ENCODE measurements around the gene PLSCR1.

PLSCR1 gene

GRCh38 chr3:146574173-146574572, 29.8 kb upstream of the PLSCR1 start:
- no peaks in the 10 kb centered on the region for H3K4me1 ChIP-seq (ENCODE audit: control insufficient read depth, insufficient read depth, low read length, poor library complexity, severe bottlenecking)
- no peaks in the 10 kb centered on the region for H3K9me3 ChIP-seq (ENCODE audit: control insufficient read depth, low read length)
- no peaks in the 10 kb centered on the region for H3K27me3 ChIP-seq (replicated peaks; ENCODE audit: control insufficient read depth, insufficient read depth, low read length, poor library complexity, severe bottlenecking)
- no peaks in the 10 kb centered on the region for H3K36me3 ChIP-seq (ENCODE audit: control insufficient read depth, insufficient read depth, low read length)
- no peak for DNase-seq
- H3K27ac ChIP-seq (ENCODE audit: insufficient read depth, low read length, poor library complexity, severe bottlenecking): no peak overlapping the region
- no peak overlapping the region for H3K4me3 ChIP-seq (ENCODE audit: insufficient read depth, low read depth, low read length, poor library complexity, severe bottlenecking)

DNA sequence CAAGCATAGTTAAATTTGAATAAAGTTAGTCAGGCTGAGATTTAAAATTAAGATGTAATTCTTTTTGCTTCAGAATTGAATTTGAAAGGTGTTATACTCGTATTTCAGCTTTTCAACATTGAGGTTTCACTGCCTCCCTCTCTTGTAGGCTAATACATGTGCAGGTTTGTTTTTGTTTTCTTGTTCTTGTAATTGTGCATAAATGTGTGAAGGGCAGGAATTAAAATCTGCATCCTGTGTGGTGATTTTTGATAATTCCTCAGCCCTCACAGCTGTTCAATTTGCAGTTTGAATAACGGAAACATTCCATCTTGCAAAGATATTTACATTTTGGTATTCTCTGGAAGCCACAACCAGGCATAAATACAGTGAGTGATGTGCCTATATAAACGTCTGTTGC, 24.9 kb upstream of the PLSCR1 start:
- Histone ChIP-seq H3K4me3 (ENCODE audit: insufficient read depth, low read depth, low read length, poor library complexity, severe bottlenecking) (no peak overlapping the region), H3K4me1 (ENCODE audit: control insufficient read depth, insufficient read depth, low read length, poor library complexity, severe bottlenecking) (no peaks in the 10 kb centered on the region), H3K9me3 (ENCODE audit: control insufficient read depth, low read length) (no peaks in the 10 kb centered on the region), H3K36me3 (ENCODE audit: control insufficient read depth, insufficient read depth, low read length) (no peaks in the 10 kb centered on the region), H3K27me3 (replicated peaks; ENCODE audit: control insufficient read depth, insufficient read depth, low read length, poor library complexity, severe bottlenecking) (no peaks in the 10 kb centered on the region), H3K27ac (ENCODE audit: insufficient read depth, low read length, poor library complexity, severe bottlenecking) (no peak overlapping the region)
- DNase-seq: no peak

GRCh38 chr3:146566138-146566537, 21.7 kb upstream of the PLSCR1 start:
- no peak overlapping the region for H3K4me3 ChIP-seq (ENCODE audit: insufficient read depth, low read depth, low read length, poor library complexity, severe bottlenecking)
- DNase-seq: no peak
- H3K27ac ChIP-seq (ENCODE audit: insufficient read depth, low read length, poor library complexity, severe bottlenecking): no peak overlapping the region
- H3K4me1 ChIP-seq (ENCODE audit: control insufficient read depth, insufficient read depth, low read length, poor library complexity, severe bottlenecking): no peaks in the 10 kb centered on the region
- H3K27me3 ChIP-seq (replicated peaks; ENCODE audit: control insufficient read depth, insufficient read depth, low read length, poor library complexity, severe bottlenecking): no peaks in the 10 kb centered on the region
- H3K36me3 ChIP-seq (ENCODE audit: control insufficient read depth, insufficient read depth, low read length): no peaks in the 10 kb centered on the region
- no peaks in the 10 kb centered on the region for H3K9me3 ChIP-seq (ENCODE audit: control insufficient read depth, low read length)

GRCh38 chr3:146561879-146562278, 17.5 kb upstream of the PLSCR1 start:
- Histone ChIP-seq H3K4me3 (ENCODE audit: insufficient read depth, low read depth, low read length, poor library complexity, severe bottlenecking) (no peak overlapping the region), H3K4me1 (ENCODE audit: control insufficient read depth, insufficient read depth, low read length, poor library complexity, severe bottlenecking) (no peaks in the 10 kb centered on the region), H3K9me3 (ENCODE audit: control insufficient read depth, low read length) (no peaks in the 10 kb centered on the region), H3K27me3 (replicated peaks; ENCODE audit: control insufficient read depth, insufficient read depth, low read length, poor library complexity, severe bottlenecking) (no peaks in the 10 kb centered on the region), H3K36me3 (ENCODE audit: control insufficient read depth, insufficient read depth, low read length) (no peaks in the 10 kb centered on the region), H3K27ac (ENCODE audit: insufficient read depth, low read length, poor library complexity, severe bottlenecking) (no peak overlapping the region)
- DNase-seq: no peak

DNA sequence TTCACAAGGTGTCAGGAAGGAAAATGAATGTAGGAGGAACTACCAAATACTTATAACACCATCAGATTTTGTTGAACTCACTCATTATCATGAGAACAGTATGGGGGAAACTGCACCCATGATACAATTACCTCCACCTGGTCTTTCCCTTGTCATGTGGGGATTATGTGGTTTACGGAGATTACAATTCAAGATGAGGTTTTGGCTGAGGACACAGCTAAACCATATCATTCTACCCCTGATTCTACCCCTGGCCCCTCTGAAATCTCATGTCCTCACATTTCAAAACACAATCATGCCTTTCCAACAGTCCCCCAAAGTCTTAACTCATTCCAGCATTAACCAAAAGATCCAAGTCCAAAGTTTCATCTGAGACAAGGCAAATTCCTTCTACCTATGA, 17.1 kb upstream of the PLSCR1 start:
- H3K27ac ChIP-seq (ENCODE audit: insufficient read depth, low read length, poor library complexity, severe bottlenecking): no peak overlapping the region
- DNase-seq: no peak
- H3K4me3 ChIP-seq (ENCODE audit: insufficient read depth, low read depth, low read length, poor library complexity, severe bottlenecking): no peak overlapping the region

GRCh38 chr3:146560678-146561077, 16.3 kb upstream of the PLSCR1 start:
- no peaks in the 10 kb centered on the region for H3K27me3 ChIP-seq (replicated peaks; ENCODE audit: control insufficient read depth, insufficient read depth, low read length, poor library complexity, severe bottlenecking)
- H3K9me3 ChIP-seq (ENCODE audit: control insufficient read depth, low read length): no peaks in the 10 kb centered on the region
- H3K27ac ChIP-seq (ENCODE audit: insufficient read depth, low read length, poor library complexity, severe bottlenecking): no peak overlapping the region
- no peaks in the 10 kb centered on the region for H3K4me1 ChIP-seq (ENCODE audit: control insufficient read depth, insufficient read depth, low read length, poor library complexity, severe bottlenecking)
- DNase-seq: no peak
- no peak overlapping the region for H3K4me3 ChIP-seq (ENCODE audit: insufficient read depth, low read depth, low read length, poor library complexity, severe bottlenecking)
- H3K36me3 ChIP-seq (ENCODE audit: control insufficient read depth, insufficient read depth, low read length): no peaks in the 10 kb centered on the region

More for the DNA sequence above, 17.1 kb upstream of the PLSCR1 start:
- no peaks in the 10 kb centered on the region for H3K27me3 ChIP-seq (replicated peaks; ENCODE audit: control insufficient read depth, insufficient read depth, low read length, poor library complexity, severe bottlenecking)
- H3K4me1 ChIP-seq (ENCODE audit: control insufficient read depth, insufficient read depth, low read length, poor library complexity, severe bottlenecking): no peaks in the 10 kb centered on the region
- no peaks in the 10 kb centered on the region for H3K36me3 ChIP-seq (ENCODE audit: control insufficient read depth, insufficient read depth, low read length)
- no peaks in the 10 kb centered on the region for H3K9me3 ChIP-seq (ENCODE audit: control insufficient read depth, low read length)

GRCh38 chr3:146559388-146559787, 15.0 kb upstream of the PLSCR1 start:
- H3K27ac ChIP-seq (ENCODE audit: insufficient read depth, low read length, poor library complexity, severe bottlenecking): no peak overlapping the region
- H3K4me3 ChIP-seq (ENCODE audit: insufficient read depth, low read depth, low read length, poor library complexity, severe bottlenecking): no peak overlapping the region
- no peaks in the 10 kb centered on the region for H3K27me3 ChIP-seq (replicated peaks; ENCODE audit: control insufficient read depth, insufficient read depth, low read length, poor library complexity, severe bottlenecking)
- no peaks in the 10 kb centered on the region for H3K4me1 ChIP-seq (ENCODE audit: control insufficient read depth, insufficient read depth, low read length, poor library complexity, severe bottlenecking)
- no peak for DNase-seq
- no peaks in the 10 kb centered on the region for H3K36me3 ChIP-seq (ENCODE audit: control insufficient read depth, insufficient read depth, low read length)
- no peaks in the 10 kb centered on the region for H3K9me3 ChIP-seq (ENCODE audit: control insufficient read depth, low read length)

- H3K27ac ChIP-seq (ENCODE audit: insufficient read depth, low read length, poor library complexity, severe bottlenecking): no peak overlapping the region
- H3K27me3 ChIP-seq (replicated peaks; ENCODE audit: control insufficient read depth, insufficient read depth, low read length, poor library complexity, severe bottlenecking): no peaks in the 10 kb centered on the region
- no peaks in the 10 kb centered on the region for H3K36me3 ChIP-seq (ENCODE audit: control insufficient read depth, insufficient read depth, low read length)
- H3K4me3 ChIP-seq (ENCODE audit: insufficient read depth, low read depth, low read length, poor library complexity, severe bottlenecking): no peak overlapping the region
- H3K4me1 ChIP-seq (ENCODE audit: control insufficient read depth, insufficient read depth, low read length, poor library complexity, severe bottlenecking): no peaks in the 10 kb centered on the region
- no peaks in the 10 kb centered on the region for H3K9me3 ChIP-seq (ENCODE audit: control insufficient read depth, low read length)
- no peak for DNase-seq
Measured at GRCh38 chr3:146558781-146559180, 14.4 kb upstream of the PLSCR1 start.

DNA sequence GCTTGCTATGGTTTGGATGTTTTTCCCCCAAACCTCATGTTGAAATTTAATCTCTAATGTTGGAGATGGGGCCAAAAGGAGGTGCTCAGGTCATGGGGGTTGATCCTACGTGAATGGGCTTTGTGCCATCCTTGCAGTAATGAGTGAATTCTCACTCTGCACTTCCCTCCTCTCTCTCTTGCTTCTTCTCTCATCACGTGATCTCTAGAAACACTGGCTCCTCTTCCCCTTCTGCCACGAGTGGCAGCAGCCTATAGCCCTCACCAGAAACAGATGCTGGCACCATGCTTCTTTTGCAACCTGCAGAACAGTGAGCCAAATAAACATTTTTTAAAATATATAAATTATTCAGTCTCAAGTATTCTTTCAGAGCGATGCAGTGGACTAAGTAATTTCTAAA, 13.3 kb upstream of the PLSCR1 start:
- Histone ChIP-seq H3K27ac (ENCODE audit: insufficient read depth, low read length, poor library complexity, severe bottlenecking) (no peak overlapping the region), H3K9me3 (ENCODE audit: control insufficient read depth, low read length) (no peaks in the 10 kb centered on the region), H3K36me3 (ENCODE audit: control insufficient read depth, insufficient read depth, low read length) (no peaks in the 10 kb centered on the region), H3K4me3 (ENCODE audit: insufficient read depth, low read depth, low read length, poor library complexity, severe bottlenecking) (no peak overlapping the region), H3K4me1 (ENCODE audit: control insufficient read depth, insufficient read depth, low read length, poor library complexity, severe bottlenecking) (no peaks in the 10 kb centered on the region), H3K27me3 (replicated peaks; ENCODE audit: control insufficient read depth, insufficient read depth, low read length, poor library complexity, severe bottlenecking) (no peaks in the 10 kb centered on the region)
- DNase-seq: no peak

GRCh38 chr3:146555311-146555710, 10.9 kb upstream of the PLSCR1 start:
- H3K27ac ChIP-seq (ENCODE audit: insufficient read depth, low read length, poor library complexity, severe bottlenecking): no peak overlapping the region
- H3K27me3 ChIP-seq (replicated peaks; ENCODE audit: control insufficient read depth, insufficient read depth, low read length, poor library complexity, severe bottlenecking): no peaks in the 10 kb centered on the region
- no peak for DNase-seq
- H3K9me3 ChIP-seq (ENCODE audit: control insufficient read depth, low read length): no peaks in the 10 kb centered on the region
- no peak overlapping the region for H3K4me3 ChIP-seq (ENCODE audit: insufficient read depth, low read depth, low read length, poor library complexity, severe bottlenecking)
- no peaks in the 10 kb centered on the region for H3K36me3 ChIP-seq (ENCODE audit: control insufficient read depth, insufficient read depth, low read length)
- H3K4me1 ChIP-seq (ENCODE audit: control insufficient read depth, insufficient read depth, low read length, poor library complexity, severe bottlenecking): no peaks in the 10 kb centered on the region

All from effector memory CD4-positive, alpha-beta T cell (primary cell).